ENCODE measurements around the gene TCERG1L. TPM values are rescaled to one million over a fixed set of nuclear protein-coding genes. Genes with fewer than 3 reads are reported as not detected.

Gene TCERG1L
- total and polyA plus RNA-seq, 2 experiments from 2014 or later: 0.47 to 0.73 TPM

DNA sequence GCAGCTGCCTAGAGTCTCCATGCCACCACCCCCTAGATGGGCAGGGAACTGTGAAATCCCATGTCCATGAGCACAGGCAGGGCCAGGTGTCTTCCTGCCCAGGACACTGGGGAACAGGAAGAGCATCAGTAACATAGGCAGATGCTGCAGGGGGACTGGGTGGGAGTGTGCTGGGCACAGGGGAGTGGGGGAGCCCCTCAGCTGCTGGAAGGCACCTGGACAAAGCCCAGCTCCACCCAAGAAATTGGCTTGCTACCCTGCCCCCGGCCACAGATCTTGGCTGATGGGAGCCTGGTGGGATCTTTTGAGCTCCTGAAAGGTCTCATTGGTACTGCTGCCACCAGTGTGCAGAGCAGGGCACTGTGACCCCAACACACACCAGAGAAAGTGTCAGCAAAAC is 66.7 kb downstream of the TCERG1L start:
- 90% methylated on average over 1 of the region's 1 CpG for WGBS (ENCODE audit: low lambda C conversion rate, missing lambda C conversion rate)
- H3K4me3 ChIP-seq: no peak overlapping the region
- H3K4me2 ChIP-seq: no peak overlapping the region
- H4K20me1 ChIP-seq (ENCODE audit: insufficient read depth, poor library complexity, severe bottlenecking): no peaks in the 10 kb centered on the region
- H3K27me3 ChIP-seq: peaks cover 12% of the 10 kb centered on the region
- no peaks in the 10 kb centered on the region for H3K9me2 ChIP-seq (replicated peaks; ENCODE audit: insufficient read depth)
- no peak for TF ChIP-seq CTCF (IDR thresholded peaks at IDR 0.05; ENCODE audit: poor library complexity)
- TF ChIP-seq EZH2 (IDR thresholded peaks at IDR 0.05; ENCODE audit: borderline replicate concordance): no peak
- TF ChIP-seq EZH2phosphoT487 (IDR thresholded peaks at IDR 0.05; ENCODE audit: low read depth, severe bottlenecking, unreplicated experiment): no peak
- H3K4me1 ChIP-seq (ENCODE audit: insufficient read depth): no peaks in the 10 kb centered on the region
- no peak overlapping the region for H2AFZ ChIP-seq
- no peak overlapping the region for H3K27ac ChIP-seq
- H3K79me2 ChIP-seq: no peaks in the 10 kb centered on the region
- DNase-seq (ENCODE audit: low spot score): no peak
- no peaks in the 10 kb centered on the region for H3K9me3 ChIP-seq (ENCODE audit: low read depth)
- H3K36me3 ChIP-seq (replicated peaks; ENCODE audit: insufficient read depth, low read depth): no peaks in the 10 kb centered on the region

- Histone ChIP-seq H4K20me1 (ENCODE audit: insufficient read depth, poor library complexity, severe bottlenecking) (no peaks in the 10 kb centered on the region), H3K4me3 (no peak overlapping the region), H2AFZ (no peak overlapping the region), H3K79me2 (no peaks in the 10 kb centered on the region), H3K36me3 (replicated peaks; ENCODE audit: insufficient read depth, low read depth) (no peaks in the 10 kb centered on the region), H3K27me3 (no peaks in the 10 kb centered on the region), H3K9me2 (replicated peaks; ENCODE audit: insufficient read depth) (no peaks in the 10 kb centered on the region), H3K4me1 (ENCODE audit: insufficient read depth) (no peaks in the 10 kb centered on the region), H3K27ac (no peak overlapping the region), H3K9me3 (ENCODE audit: low read depth) (no peaks in the 10 kb centered on the region), H3K4me2 (no peak overlapping the region)
- TF ChIP-seq EZH2 (IDR thresholded peaks at IDR 0.05; ENCODE audit: borderline replicate concordance) (no peak), EZH2phosphoT487 (IDR thresholded peaks at IDR 0.05; ENCODE audit: low read depth, severe bottlenecking, unreplicated experiment) (no peak), CTCF (IDR thresholded peaks at IDR 0.05; ENCODE audit: poor library complexity) (no peak)
- WGBS (ENCODE audit: low lambda C conversion rate, missing lambda C conversion rate): 92% methylated on average over 12 of the region's 12 CpGs
- no peak for DNase-seq (ENCODE audit: low spot score)
These were observed 68.4 kb downstream of the TCERG1L start for GRCh38 chr10:131243076-131243475.

DNA sequence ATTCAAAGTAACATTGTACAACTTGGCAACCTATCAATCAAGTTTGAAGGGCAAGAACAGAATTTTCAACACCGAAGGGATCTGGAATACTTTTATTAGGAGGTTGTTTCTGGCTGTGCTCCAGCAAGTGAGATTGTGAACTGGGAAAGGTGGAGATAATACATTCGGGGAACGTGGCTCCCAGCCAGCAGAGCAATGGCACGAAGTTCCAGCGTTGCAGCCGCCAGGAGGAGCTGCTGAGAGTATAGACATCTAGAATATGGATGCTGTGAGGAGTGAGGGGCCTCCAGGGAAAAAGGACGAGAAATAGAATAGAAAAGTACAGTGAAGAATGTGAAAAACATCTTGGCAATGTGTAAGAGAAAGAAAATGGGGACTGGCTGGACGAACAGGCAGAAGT is 69.5 kb downstream of the TCERG1L start:
- Histone ChIP-seq H3K4me1 (ENCODE audit: insufficient read depth) (no peaks in the 10 kb centered on the region), H3K27me3 (no peaks in the 10 kb centered on the region), H3K4me3 (no peak overlapping the region), H3K27ac (no peak overlapping the region), H4K20me1 (ENCODE audit: insufficient read depth, poor library complexity, severe bottlenecking) (no peaks in the 10 kb centered on the region), H3K9me3 (ENCODE audit: low read depth) (no peaks in the 10 kb centered on the region), H3K36me3 (replicated peaks; ENCODE audit: insufficient read depth, low read depth) (no peaks in the 10 kb centered on the region), H3K4me2 (no peak overlapping the region), H2AFZ (no peak overlapping the region), H3K9me2 (replicated peaks; ENCODE audit: insufficient read depth) (no peaks in the 10 kb centered on the region), H3K79me2 (no peaks in the 10 kb centered on the region)
- TF ChIP-seq CTCF (IDR thresholded peaks at IDR 0.05; ENCODE audit: poor library complexity): peak; percentile 54
- TF ChIP-seq EZH2phosphoT487 (IDR thresholded peaks at IDR 0.05; ENCODE audit: low read depth, severe bottlenecking, unreplicated experiment): no peak
- WGBS (ENCODE audit: low lambda C conversion rate, missing lambda C conversion rate): 20% methylated on average over 8 of the region's 8 CpGs
- DNase-seq (ENCODE audit: low spot score): peak; percentile 69

- Histone ChIP-seq H3K4me1 (ENCODE audit: insufficient read depth) (no peaks in the 10 kb centered on the region), H3K36me3 (replicated peaks; ENCODE audit: insufficient read depth, low read depth) (no peaks in the 10 kb centered on the region), H3K9me3 (ENCODE audit: low read depth) (no peaks in the 10 kb centered on the region), H3K27ac (no peak overlapping the region), H2AFZ (no peak overlapping the region), H3K27me3 (no peaks in the 10 kb centered on the region), H4K20me1 (ENCODE audit: insufficient read depth, poor library complexity, severe bottlenecking) (no peaks in the 10 kb centered on the region), H3K79me2 (no peaks in the 10 kb centered on the region), H3K4me3 (no peak overlapping the region), H3K4me2 (no peak overlapping the region), H3K9me2 (replicated peaks; ENCODE audit: insufficient read depth) (no peaks in the 10 kb centered on the region)
- WGBS (ENCODE audit: low lambda C conversion rate, missing lambda C conversion rate): 88% methylated on average over 16 of the region's 16 CpGs
- no peak for DNase-seq (ENCODE audit: low spot score)
- no peak for TF ChIP-seq CTCF (IDR thresholded peaks at IDR 0.05; ENCODE audit: poor library complexity)
These were observed 70.8 kb downstream of the TCERG1L start for GRCh38 chr10:131240691-131241090.
